CD4-positive, CD25-positive, alpha-beta regulatory T cell (primary cell): ENCODE data around the gene PVALEF. TPM values are rescaled to one million over a fixed set of nuclear protein-coding genes. Genes with fewer than 3 reads are reported as not detected.

Experiments
- ATAC-seq, 2 donors: fragments of 150-1000 bp; cut with Tn5 transposase; one replicate each; pipeline ENCODE4 v1.10.0; 2021; ENCODE audit warnings: low read depth in 2 of 2, moderate number of reproducible peaks in 2 of 2, moderate library complexity in 1 of 2
- DNase-seq, 3 donors: peaks; one replicate each; pipeline versions ENCODE4 v3.0.0 to v3.0.0-alpha.2; 2012 to 2022; ENCODE audit warnings: mixed read lengths in 1 of 3
- H3K27ac ChIP-seq: one replicate; pipeline ENCODE4 v1.7.0; 2013; ENCODE audit warnings: mild to moderate bottlenecking, low read length; ENCODE audit not compliant: insufficient read depth, poor library complexity, severe bottlenecking
- H3K27me3 ChIP-seq: one replicate; pipeline ENCODE4 v1.7.0; 2013; ENCODE audit warnings: low read length; ENCODE audit not compliant: control insufficient read depth, insufficient read depth
- H3K36me3 ChIP-seq: one replicate; pipeline ENCODE4 v1.7.0; 2013; ENCODE audit warnings: mild to moderate bottlenecking, low read length, moderate library complexity; ENCODE audit not compliant: control insufficient read depth, insufficient read depth
- H3K4me1 ChIP-seq: 2 replicates; pipeline ENCODE4 v1.7.0; 2013; ENCODE audit warnings: mild to moderate bottlenecking, low read length; ENCODE audit not compliant: insufficient read depth, control insufficient read depth, poor library complexity, severe bottlenecking
- H3K4me3 ChIP-seq: one replicate; pipeline ENCODE4 v1.7.0; 2013; ENCODE audit warnings: low read depth, mild to moderate bottlenecking, low read length, moderate library complexity
- H3K9me3 ChIP-seq, 2 experiments: 1 replicate in 1 of 2; 2 replicates in 1 of 2; pipeline ENCODE4 v1.7.0; 2013; ENCODE audit warnings: low read length in 2 of 2, mild to moderate bottlenecking in 1 of 2, moderate library complexity in 1 of 2; ENCODE audit not compliant: control insufficient read depth in 2 of 2
- H3K27ac Mint-ChIP-seq, 3 donors: one replicate each; pipeline ENCODE4 v1.8.0; 2020 to 2022; ENCODE audit warnings: mild to moderate bottlenecking in 3 of 3, mixed read lengths in 3 of 3, moderate library complexity in 2 of 3
- H3K27me3 Mint-ChIP-seq: one replicate; pipeline ENCODE4 v1.8.0; 2022; ENCODE audit warnings: mild to moderate bottlenecking, mixed read lengths
- H3K36me3 Mint-ChIP-seq: one replicate; pipeline ENCODE4 v1.8.0; 2020; ENCODE audit warnings: mixed read lengths
- H3K4me1 Mint-ChIP-seq, 4 donors: one replicate each; pipeline ENCODE4 v1.8.0; 2020 to 2022; ENCODE audit warnings: mixed read lengths in 4 of 4, mild to moderate bottlenecking in 1 of 4
- H3K4me3 Mint-ChIP-seq, 4 donors: one replicate each; pipeline ENCODE4 v1.8.0; 2020 to 2022; ENCODE audit warnings: mild to moderate bottlenecking in 4 of 4, mixed read lengths in 4 of 4, moderate library complexity in 3 of 4
- H3K9me3 Mint-ChIP-seq, 7 donors: one replicate each; pipeline ENCODE4 v1.8.0; 2020 to 2022; ENCODE audit warnings: mixed read lengths in 7 of 7, mild to moderate bottlenecking in 3 of 7, moderate library complexity in 2 of 7
- polyA plus RNA-seq, 4 donors: library from polyadenylated mRNA; unstranded; fragments of 300-500 nt; fragmentation: Illumina TruSeq; gene quantifications; one replicate each; pipeline ENCODE4 v1.2.3, GENCODE V29; 2021
- total RNA-seq: library from RNA; stranded (reverse); gene quantifications from one replicate; pipeline ENCODE4 v1.2.3, GENCODE V29; 2022

Gene PVALEF
- total and polyA plus RNA-seq, 5 donors from 2014 or later, result not detected

DNA sequence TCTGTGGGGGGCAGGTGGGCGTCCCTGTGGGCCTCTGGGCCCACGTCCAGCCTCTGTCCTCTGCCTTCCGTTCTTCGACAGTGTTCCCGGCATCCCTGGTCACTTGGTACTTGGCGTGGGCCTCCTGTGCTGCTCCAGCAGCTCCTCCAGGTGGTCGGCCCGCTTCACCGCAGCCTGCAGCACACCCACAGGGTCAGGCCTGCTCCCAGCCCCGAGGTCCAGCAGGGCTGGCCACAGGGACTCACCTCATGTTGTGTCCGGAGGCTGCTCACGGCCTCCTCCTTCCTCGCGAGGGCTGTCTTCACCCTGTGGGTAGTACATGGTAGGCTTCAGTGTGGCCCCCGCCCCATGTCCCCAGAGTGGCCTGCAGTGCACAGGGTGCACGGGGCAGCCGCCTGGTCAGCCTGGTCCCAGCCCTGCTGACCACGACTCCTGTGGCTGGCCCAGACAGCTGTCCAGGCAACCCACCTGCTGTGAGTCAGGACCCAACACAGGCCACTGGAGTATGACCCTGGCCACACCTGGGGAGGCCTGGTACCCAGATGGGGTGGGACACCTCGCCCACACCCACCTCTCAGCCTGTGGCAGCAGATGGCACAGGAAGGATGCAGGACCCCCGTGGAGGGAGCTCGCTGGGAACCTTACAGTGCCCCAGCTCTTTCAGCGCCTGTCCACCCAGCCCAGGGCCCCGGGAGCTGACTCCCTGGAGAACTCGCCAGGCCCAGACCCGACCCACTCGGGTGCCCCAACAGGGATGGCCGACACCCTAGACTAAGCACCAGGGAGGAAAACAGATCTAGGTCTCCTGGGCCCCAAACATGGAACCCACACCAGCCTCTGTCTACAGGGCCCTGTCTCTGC is 24.6 kb downstream of the PVALEF start:
- Mint-ChIP-seq H3K4me1 (no peaks in the 10 kb centered on the region), H3K4me3 (no peak overlapping the region), H3K9me3 (no peaks in the 10 kb centered on the region), H3K27ac (no peak overlapping the region), H3K27me3 (no peaks in the 10 kb centered on the region), H3K36me3 (no peaks in the 10 kb centered on the region)
- DNase-seq, result no peak
- no peak overlapping the region for H3K4me3 ChIP-seq
- H3K27me3 ChIP-seq, result no peaks in the 10 kb centered on the region
- H3K4me1 ChIP-seq, result no peaks in the 10 kb centered on the region
- H3K27ac ChIP-seq, result no peak overlapping the region
- ATAC-seq, result no peak
- no peaks in the 10 kb centered on the region for H3K36me3 ChIP-seq
- no peaks in the 10 kb centered on the region for H3K9me3 ChIP-seq

DNA sequence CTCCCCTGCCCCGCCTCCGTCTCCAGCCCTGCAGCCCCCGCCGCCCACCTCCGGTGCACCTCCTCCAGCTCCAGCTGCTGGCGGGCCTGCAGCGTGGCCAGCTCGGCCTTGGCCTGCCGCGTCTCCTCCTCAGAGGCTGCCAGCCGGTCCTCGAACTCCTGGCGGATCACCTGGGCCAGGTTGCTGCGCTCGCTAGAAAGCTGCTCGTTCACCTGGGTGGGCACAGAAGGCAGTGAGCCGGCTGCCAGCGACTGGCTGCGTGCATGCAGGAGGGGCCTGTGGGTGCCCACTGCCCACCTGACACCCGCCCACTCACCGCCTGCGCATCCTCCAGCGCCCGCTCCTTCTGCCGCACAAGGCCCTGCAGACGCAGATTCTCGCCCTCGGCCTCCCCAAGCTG is 25.3 kb downstream of the PVALEF start:
- H3K27ac Mint-ChIP-seq, result no peak overlapping the region
- Histone ChIP-seq H3K9me3 (no peaks in the 10 kb centered on the region), H3K4me3 (no peak overlapping the region), H3K36me3 (no peaks in the 10 kb centered on the region), H3K27ac (no peak overlapping the region), H3K4me1 (no peaks in the 10 kb centered on the region), H3K27me3 (no peaks in the 10 kb centered on the region)
- ATAC-seq (no peak), DNase-seq (no peak)
- H3K27me3 Mint-ChIP-seq, result no peaks in the 10 kb centered on the region
- H3K9me3 Mint-ChIP-seq, result no peaks in the 10 kb centered on the region
- no peaks in the 10 kb centered on the region for H3K4me1 Mint-ChIP-seq
- no peaks in the 10 kb centered on the region for H3K36me3 Mint-ChIP-seq
- H3K4me3 Mint-ChIP-seq, result no peak overlapping the region

GRCh38 chr17:81191116-81191515 is 25.8 kb downstream of the PVALEF start:
- ATAC-seq (no peak), DNase-seq (no peak)
- no peaks in the 10 kb centered on the region for H3K9me3 ChIP-seq
- H3K27ac ChIP-seq, result no peak overlapping the region
- H3K36me3 ChIP-seq, result no peaks in the 10 kb centered on the region
- Mint-ChIP-seq H3K27ac (no peak overlapping the region), H3K4me3 (no peak overlapping the region), H3K9me3 (no peaks in the 10 kb centered on the region), H3K27me3 (no peaks in the 10 kb centered on the region), H3K36me3 (no peaks in the 10 kb centered on the region), H3K4me1 (no peaks in the 10 kb centered on the region)
- H3K4me1 ChIP-seq, result no peaks in the 10 kb centered on the region
- no peaks in the 10 kb centered on the region for H3K27me3 ChIP-seq
- no peak overlapping the region for H3K4me3 ChIP-seq

DNA sequence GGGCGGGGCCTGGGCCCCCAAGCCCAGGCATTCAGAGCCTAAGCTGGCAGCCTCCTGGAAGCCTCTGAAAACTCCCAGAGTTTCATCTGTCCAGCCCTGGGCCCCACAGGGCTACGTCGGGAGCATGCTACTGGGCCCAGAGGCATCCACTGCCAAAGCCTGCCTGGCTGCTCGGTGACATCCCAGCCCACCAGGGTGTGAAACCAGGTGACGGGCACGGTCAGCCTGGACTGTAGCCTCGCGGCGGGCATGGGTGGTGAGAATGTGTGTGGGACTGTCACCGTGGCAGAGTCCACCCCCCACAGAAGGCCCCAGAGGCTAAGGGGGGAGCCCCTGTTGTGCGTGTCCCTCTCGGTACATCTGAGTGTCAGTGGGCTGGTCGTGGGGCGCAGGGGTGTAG is 26.3 kb downstream of the PVALEF start:
- H3K4me3 ChIP-seq, result no peak overlapping the region
- H3K4me1 ChIP-seq, result no peaks in the 10 kb centered on the region
- ATAC-seq (no peak), DNase-seq (no peak)
- Mint-ChIP-seq H3K27ac (no peak overlapping the region), H3K4me1 (no peaks in the 10 kb centered on the region), H3K9me3 (no peaks in the 10 kb centered on the region), H3K36me3 (no peaks in the 10 kb centered on the region), H3K27me3 (no peaks in the 10 kb centered on the region), H3K4me3 (no peak overlapping the region)
- H3K9me3 ChIP-seq, result no peaks in the 10 kb centered on the region
- H3K27me3 ChIP-seq, result no peaks in the 10 kb centered on the region
- H3K36me3 ChIP-seq, result no peaks in the 10 kb centered on the region
- no peak overlapping the region for H3K27ac ChIP-seq

DNA sequence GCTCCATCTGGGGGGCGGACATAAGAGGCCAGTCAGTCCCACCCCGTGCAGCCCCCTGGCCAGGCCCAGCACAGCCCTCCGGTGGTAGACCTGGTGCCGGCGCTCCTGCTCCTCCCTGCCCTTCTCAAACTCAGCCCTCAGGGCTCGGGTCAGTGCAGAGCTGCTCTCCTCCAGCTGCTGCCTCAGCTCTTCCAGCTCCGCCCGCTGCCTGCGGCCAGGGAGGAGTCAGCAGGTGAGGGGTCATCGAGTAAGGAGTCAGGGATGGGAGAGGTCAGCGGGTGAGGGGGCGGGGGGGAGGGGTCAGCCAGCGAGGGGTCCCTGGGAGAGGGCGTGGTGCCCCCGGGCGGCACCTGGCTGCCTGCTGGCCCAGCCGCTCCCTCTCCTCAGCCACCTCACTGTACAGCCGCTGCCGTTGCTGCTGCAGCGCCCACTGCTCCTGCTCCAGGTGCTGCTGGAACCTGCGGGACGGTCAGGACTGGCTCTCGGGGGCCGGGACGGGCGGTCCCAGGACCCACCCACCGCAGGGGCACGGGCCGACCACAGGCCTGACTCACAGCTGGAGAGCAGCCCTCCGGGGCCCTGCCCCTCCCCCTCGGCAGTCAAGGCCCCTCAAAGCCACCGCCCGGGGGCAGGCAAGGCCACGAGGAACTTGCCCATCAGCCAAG is 27.2 kb downstream of the PVALEF start:
- H3K4me3 Mint-ChIP-seq, result no peak overlapping the region

GRCh38 chr17:81193051-81193410 is 27.7 kb downstream of the PVALEF start:
- Mint-ChIP-seq H3K27ac (no peak overlapping the region), H3K4me1 (no peaks in the 10 kb centered on the region), H3K9me3 (no peaks in the 10 kb centered on the region), H3K27me3 (no peaks in the 10 kb centered on the region), H3K4me3 (no peak overlapping the region), H3K36me3 (no peaks in the 10 kb centered on the region)
- no peaks in the 10 kb centered on the region for H3K27me3 ChIP-seq
- H3K4me3 ChIP-seq, result no peak overlapping the region
- no peaks in the 10 kb centered on the region for H3K36me3 ChIP-seq
- ATAC-seq (no peak), DNase-seq (no peak)
- H3K27ac ChIP-seq, result no peak overlapping the region
- no peaks in the 10 kb centered on the region for H3K4me1 ChIP-seq
- no peaks in the 10 kb centered on the region for H3K9me3 ChIP-seq

More for the DNA sequence above, 27.2 kb downstream of the PVALEF start:
- H3K27me3 ChIP-seq, result no peaks in the 10 kb centered on the region
- H3K27ac Mint-ChIP-seq, result no peak overlapping the region
- H3K27me3 Mint-ChIP-seq, result no peaks in the 10 kb centered on the region
- no peaks in the 10 kb centered on the region for H3K9me3 Mint-ChIP-seq
- no peaks in the 10 kb centered on the region for H3K36me3 ChIP-seq
- H3K9me3 ChIP-seq, result no peaks in the 10 kb centered on the region
- DNase-seq (no peak), ATAC-seq (no peak)
- H3K4me1 ChIP-seq, result no peaks in the 10 kb centered on the region
- H3K36me3 Mint-ChIP-seq, result no peaks in the 10 kb centered on the region
- no peak overlapping the region for H3K4me3 ChIP-seq
- H3K4me1 Mint-ChIP-seq, result no peaks in the 10 kb centered on the region
- no peak overlapping the region for H3K27ac ChIP-seq

GRCh38 chr17:81193470-81194224 is 28.3 kb downstream of the PVALEF start:
- H3K4me3 Mint-ChIP-seq, result no peak overlapping the region
- Histone ChIP-seq H3K9me3 (no peaks in the 10 kb centered on the region), H3K4me3 (no peak overlapping the region), H3K36me3 (no peaks in the 10 kb centered on the region), H3K27ac (no peak overlapping the region), H3K27me3 (no peaks in the 10 kb centered on the region), H3K4me1 (no peaks in the 10 kb centered on the region)
- H3K36me3 Mint-ChIP-seq, result no peaks in the 10 kb centered on the region
- no peak for ATAC-seq
- DNase-seq, result no peak
- no peak overlapping the region for H3K27ac Mint-ChIP-seq
- peaks cover 0 to 2% (median 0%) of the 10 kb centered on the region in 7 donors for H3K9me3 Mint-ChIP-seq
- no peaks in the 10 kb centered on the region for H3K27me3 Mint-ChIP-seq
- no peaks in the 10 kb centered on the region for H3K4me1 Mint-ChIP-seq
